Calu3 (cell line): ENCODE measurements around the gene SLC46A2. TPM values are rescaled to one million over a fixed set of nuclear protein-coding genes. Genes with fewer than 3 reads are reported as not detected.

Experiments used
- BruUV-seq: library from RNA; stranded (reverse); fragments of 400-500 nt; replicated peaks from 2 replicates; lab custom pipeline; 2021; lab: Mats Ljungman, UMichigan
- CTCF ChIA-PET: fragments of 300-600 bp; sonication (Branson Sonifier 250); formaldehyde crosslinking; loops from one replicate; lab custom pipeline; 2022; ENCODE audit warnings: antibody characterized with exemption; lab: Charles Lee
- DNase-seq: peaks from one replicate; pipeline ENCODE4 v3.0.0; 2022
- H3K27ac Mint-ChIP-seq: one replicate; pipeline ENCODE4 v1.8.0; 2022; ENCODE audit warnings: mixed read lengths; ENCODE audit not compliant: unreplicated experiment
- H3K27me3 Mint-ChIP-seq: one replicate; pipeline ENCODE4 v1.8.0; 2022; ENCODE audit warnings: mixed read lengths; ENCODE audit not compliant: unreplicated experiment
- H3K36me3 Mint-ChIP-seq: one replicate; pipeline ENCODE4 v1.8.0; 2022; ENCODE audit warnings: mild to moderate bottlenecking, moderate library complexity, mixed read lengths; ENCODE audit not compliant: insufficient read depth, unreplicated experiment
- H3K4me1 Mint-ChIP-seq: one replicate; pipeline ENCODE4 v1.8.0; 2022; ENCODE audit warnings: mild to moderate bottlenecking, low read depth, mixed read lengths; ENCODE audit not compliant: unreplicated experiment
- H3K4me3 Mint-ChIP-seq: one replicate; pipeline ENCODE4 v1.8.0; 2022; ENCODE audit warnings: mild to moderate bottlenecking, low read depth, moderate library complexity, mixed read lengths; ENCODE audit not compliant: unreplicated experiment
- H3K9me3 Mint-ChIP-seq: one replicate; pipeline ENCODE4 v1.8.0; 2022; ENCODE audit warnings: low read depth, mixed read lengths; ENCODE audit not compliant: unreplicated experiment
- intact Hi-C: fragments of 100-400 bp; cut with micrococcal nuclease; formaldehyde crosslinking; loops from one replicate; pipeline ENCODE4 v1.10.0; 2022; ENCODE audit not compliant: unreplicated experiment
- total RNA-seq: library from RNA; stranded (reverse); gene quantifications from 2 replicates; pipeline ENCODE4 v1.2.3, GENCODE V29; 2022
- TF ChIP-seq, protein P1 (sequence below): fragments of 200-600 bp; IDR thresholded peaks from one replicate; pipeline ENCODE4 v1.8.0; 2022; ENCODE audit warnings: antibody characterized with exemption; ENCODE audit not compliant: unreplicated experiment

SLC46A2 gene
- total RNA-seq, 1 experiment from 2014 or later: not detected

GRCh38 chr9:112841261-112841660 lies 49.4 kb downstream of the SLC46A2 start:
- Mint-ChIP-seq H3K9me3 (no peaks in the 10 kb centered on the region), H3K4me1 (peaks cover 11% of the 10 kb centered on the region), H3K27ac (no peak overlapping the region), H3K36me3 (peaks cover 9% of the 10 kb centered on the region), H3K27me3 (no peaks in the 10 kb centered on the region), H3K4me3 (no peak overlapping the region)
- TF ChIP-seq, protein P1, sequence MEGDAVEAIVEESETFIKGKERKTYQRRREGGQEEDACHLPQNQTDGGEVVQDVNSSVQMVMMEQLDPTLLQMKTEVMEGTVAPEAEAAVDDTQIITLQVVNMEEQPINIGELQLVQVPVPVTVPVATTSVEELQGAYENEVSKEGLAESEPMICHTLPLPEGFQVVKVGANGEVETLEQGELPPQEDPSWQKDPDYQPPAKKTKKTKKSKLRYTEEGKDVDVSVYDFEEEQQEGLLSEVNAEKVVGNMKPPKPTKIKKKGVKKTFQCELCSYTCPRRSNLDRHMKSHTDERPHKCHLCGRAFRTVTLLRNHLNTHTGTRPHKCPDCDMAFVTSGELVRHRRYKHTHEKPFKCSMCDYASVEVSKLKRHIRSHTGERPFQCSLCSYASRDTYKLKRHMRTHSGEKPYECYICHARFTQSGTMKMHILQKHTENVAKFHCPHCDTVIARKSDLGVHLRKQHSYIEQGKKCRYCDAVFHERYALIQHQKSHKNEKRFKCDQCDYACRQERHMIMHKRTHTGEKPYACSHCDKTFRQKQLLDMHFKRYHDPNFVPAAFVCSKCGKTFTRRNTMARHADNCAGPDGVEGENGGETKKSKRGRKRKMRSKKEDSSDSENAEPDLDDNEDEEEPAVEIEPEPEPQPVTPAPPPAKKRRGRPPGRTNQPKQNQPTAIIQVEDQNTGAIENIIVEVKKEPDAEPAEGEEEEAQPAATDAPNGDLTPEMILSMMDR: no peak
- intact Hi-C loops: no loop called here
- BruUV-seq: no TSS peak
- CTCF ChIA-PET: interaction anchor here (0.6 kb wide), 1 partner anchor 881 kb away, joined by 4 read pairs; no protein-coding TSS in a partner anchor
- no peak for DNase-seq

DNA sequence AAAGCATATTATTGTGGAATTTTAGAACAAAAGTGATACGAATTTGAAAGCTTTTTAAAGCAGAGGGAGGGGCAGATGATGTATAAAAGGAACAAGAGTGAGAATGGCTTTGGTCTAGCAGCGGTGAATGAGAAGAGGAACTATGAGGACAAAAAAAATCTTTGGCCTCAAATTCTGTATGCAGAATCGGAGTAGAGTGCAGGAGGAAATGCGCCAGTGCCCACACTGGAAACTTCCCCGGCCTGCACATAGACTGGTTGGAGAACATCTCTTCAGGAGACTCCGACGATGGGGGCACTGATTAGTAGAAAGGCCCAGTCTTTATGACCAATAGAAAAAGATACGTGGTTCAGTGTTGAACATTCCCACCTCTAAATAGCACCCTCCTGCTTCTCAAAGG lies 51.3 kb downstream of the SLC46A2 start:
- CTCF ChIA-PET: no interaction called here
- H3K4me3 Mint-ChIP-seq: no peak overlapping the region
- TF ChIP-seq, protein P1: no peak
- peaks cover 9% of the 10 kb centered on the region for H3K36me3 Mint-ChIP-seq
- no peaks in the 10 kb centered on the region for H3K27me3 Mint-ChIP-seq
- peaks cover 2% of the 10 kb centered on the region for H3K4me1 Mint-ChIP-seq
- intact Hi-C loops: no loop called here
- no peaks in the 10 kb centered on the region for H3K9me3 Mint-ChIP-seq
- no peak overlapping the region for H3K27ac Mint-ChIP-seq
- no peak for DNase-seq
- BruUV-seq: no TSS peak

- Mint-ChIP-seq H3K4me3 (no peak overlapping the region), H3K27me3 (no peaks in the 10 kb centered on the region), H3K27ac (no peak overlapping the region), H3K9me3 (no peaks in the 10 kb centered on the region), H3K4me1 (no peaks in the 10 kb centered on the region), H3K36me3 (peaks cover 9% of the 10 kb centered on the region)
- TF ChIP-seq, protein P1: no peak
- intact Hi-C loops: no loop called here
- BruUV-seq: no TSS peak
- DNase-seq: no peak
- CTCF ChIA-PET: no interaction called here
Observed at GRCh38 chr9:112838342-112838741, 52.3 kb downstream of the SLC46A2 start.

- Mint-ChIP-seq H3K27me3 (no peaks in the 10 kb centered on the region), H3K36me3 (peaks cover 9% of the 10 kb centered on the region), H3K9me3 (no peaks in the 10 kb centered on the region), H3K27ac (no peak overlapping the region), H3K4me1 (no peaks in the 10 kb centered on the region), H3K4me3 (no peak overlapping the region)
- intact Hi-C loops: no loop called here
- no TSS peak for BruUV-seq
- CTCF ChIA-PET: no interaction called here
- TF ChIP-seq, protein P1: no peak
- DNase-seq: no peak
Observed at GRCh38 chr9:112836394-112836793, 54.3 kb downstream of the SLC46A2 start.
